MM.1S (cell line): ENCODE data around the gene RIOK3.

Experiments used
- EZH2 ChIP-seq: fragments of 300-600 bp; sonication (generic); optimal IDR thresholded peaks from 2 replicates; pipeline ENCODE3; 2017; ENCODE audit warnings: low read depth, mild to moderate bottlenecking, antibody characterized with exemption, low read length, mixed read lengths
- EZH2phosphoT487 ChIP-seq: fragments of 300-600 bp; sonication (generic); IDR thresholded peaks from 2 replicates; pipeline ENCODE4 v1.6.1; 2018; ENCODE audit warnings: antibody characterized with exemption, low read length
- TF ChIP-seq, protein P1 (sequence below): fragments of 300-600 bp; sonication (generic); IDR thresholded peaks from 2 replicates; pipeline ENCODE4 v1.5.1; 2016; ENCODE audit warnings: antibody characterized with exemption, low read length, mixed read lengths

DNA sequence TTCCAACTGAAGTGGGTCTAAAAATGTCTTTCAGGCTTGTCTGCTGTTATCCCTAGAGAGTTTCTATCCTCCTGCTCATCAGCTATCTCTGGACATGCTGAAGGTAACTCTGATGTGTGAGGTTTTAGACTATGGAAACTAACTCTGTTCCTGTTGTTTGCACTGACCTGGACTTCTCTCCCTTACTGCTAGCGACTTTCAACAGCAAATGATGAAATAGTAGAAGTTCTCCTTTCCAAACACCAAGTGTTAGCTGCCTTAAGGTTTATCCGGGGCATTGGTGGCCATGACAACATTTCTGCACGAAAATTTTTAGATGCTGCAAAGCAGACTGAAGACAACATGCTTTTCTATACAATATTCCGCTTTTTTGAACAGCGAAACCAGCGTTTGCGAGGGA lies 77.1 kb downstream of the RIOK3 start:
- TF ChIP-seq, protein P1, sequence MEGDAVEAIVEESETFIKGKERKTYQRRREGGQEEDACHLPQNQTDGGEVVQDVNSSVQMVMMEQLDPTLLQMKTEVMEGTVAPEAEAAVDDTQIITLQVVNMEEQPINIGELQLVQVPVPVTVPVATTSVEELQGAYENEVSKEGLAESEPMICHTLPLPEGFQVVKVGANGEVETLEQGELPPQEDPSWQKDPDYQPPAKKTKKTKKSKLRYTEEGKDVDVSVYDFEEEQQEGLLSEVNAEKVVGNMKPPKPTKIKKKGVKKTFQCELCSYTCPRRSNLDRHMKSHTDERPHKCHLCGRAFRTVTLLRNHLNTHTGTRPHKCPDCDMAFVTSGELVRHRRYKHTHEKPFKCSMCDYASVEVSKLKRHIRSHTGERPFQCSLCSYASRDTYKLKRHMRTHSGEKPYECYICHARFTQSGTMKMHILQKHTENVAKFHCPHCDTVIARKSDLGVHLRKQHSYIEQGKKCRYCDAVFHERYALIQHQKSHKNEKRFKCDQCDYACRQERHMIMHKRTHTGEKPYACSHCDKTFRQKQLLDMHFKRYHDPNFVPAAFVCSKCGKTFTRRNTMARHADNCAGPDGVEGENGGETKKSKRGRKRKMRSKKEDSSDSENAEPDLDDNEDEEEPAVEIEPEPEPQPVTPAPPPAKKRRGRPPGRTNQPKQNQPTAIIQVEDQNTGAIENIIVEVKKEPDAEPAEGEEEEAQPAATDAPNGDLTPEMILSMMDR = no peak
- TF ChIP-seq EZH2 (no peak), EZH2phosphoT487 (no peak)
